HEK293 (cell line): Measurements from ENCODE around the gene CXorf58.
A peak's percentile ranks its signal among the peaks of the same experiment; 100 is the strongest.

ENCODE experiments used
- CTCF ChIA-PET: fragments of 350-600 bp; formaldehyde crosslinking; extraction: SDS; loops from one replicate; lab custom pipeline; 2021; ENCODE audit warnings: antibody characterized with exemption; lab: Yijun Ruan, JAX
- POLR2A ChIA-PET: fragments of 300-600 bp; formaldehyde crosslinking; extraction: SDS; loops from one replicate; lab custom pipeline; 2020; ENCODE audit warnings: antibody characterized with exemption, inconsistent platforms; lab: Yijun Ruan, JAX
- H3K27ac ChIP-seq: fragments of 200-500 bp; sonication (Bioruptor generic); 2 replicates; pipeline ENCODE4 v1.5.1; 2014; ENCODE audit warnings: low read depth, low read length, control low read depth, inconsistent platforms; ENCODE audit errors: extremely low read depth
- H3K36me3 ChIP-seq, 2 experiments: fragments of 200-500 bp in 1 of 2; sonication (Bioruptor generic) in 1 of 2; 1 replicate in 1 of 2; 2 replicates in 1 of 2; pipeline ENCODE4 v1.5.1; 2014 to 2017; ENCODE audit warnings: inconsistent platforms in 2 of 2, low read length in 2 of 2; ENCODE audit not compliant: control insufficient read depth in 2 of 2, insufficient read depth in 1 of 2
- H3K4me1 ChIP-seq: fragments of 200-500 bp; sonication (Bioruptor generic); 2 replicates; pipeline ENCODE4 v1.5.1; 2014; ENCODE audit warnings: mild to moderate bottlenecking, low read length, inconsistent platforms; ENCODE audit not compliant: control insufficient read depth, insufficient read depth
- H3K4me3 ChIP-seq: 2 replicates; pipeline ENCODE4 v1.5.1; 2011; ENCODE audit warnings: low read depth, mild to moderate bottlenecking, control low read depth, low read length, moderate library complexity
- H3K9me3 ChIP-seq: fragments of 200-500 bp; sonication (Bioruptor generic); 2 replicates; pipeline ENCODE4 v1.5.1; 2014; ENCODE audit warnings: low read depth, low read length, inconsistent platforms; ENCODE audit not compliant: control insufficient read depth, insufficient read depth
- GLI2 ChIP-seq: fragments of 450-650 bp; formaldehyde crosslinking; IDR thresholded peaks from 2 replicates; pipeline ENCODE4; 2017; ENCODE audit warnings: missing biosample characterization, missing genetic modification characterization, low read depth, borderline replicate concordance
- GLIS1 ChIP-seq: fragments of 450-650 bp; formaldehyde crosslinking; IDR thresholded peaks from 2 replicates; pipeline ENCODE4 v1.5.1; 2016; ENCODE audit warnings: missing biosample characterization, missing genetic modification characterization
- SALL2 ChIP-seq: fragments of 450-650 bp; formaldehyde crosslinking; IDR thresholded peaks from 2 replicates; pipeline ENCODE4 v1.5.0; 2017; ENCODE audit warnings: missing biosample characterization, mild to moderate bottlenecking, missing genetic modification characterization, borderline replicate concordance
- SP7 ChIP-seq: fragments of 450-650 bp; formaldehyde crosslinking; IDR thresholded peaks from 2 replicates; pipeline ENCODE4 v1.5.1; 2016; ENCODE audit warnings: missing biosample characterization, missing genetic modification characterization
- ZFP37 ChIP-seq: fragments of 450-650 bp; formaldehyde crosslinking; IDR thresholded peaks from 2 replicates; pipeline ENCODE4 v1.5.1; 2016; ENCODE audit warnings: missing biosample characterization, missing genetic modification characterization
- ZNF114 ChIP-seq: fragments of 450-650 bp; formaldehyde crosslinking; IDR thresholded peaks from 2 replicates; pipeline ENCODE4 v1.5.0; 2017; ENCODE audit warnings: missing biosample characterization, missing genetic modification characterization
- ZNF133 ChIP-seq: fragments of 450-650 bp; formaldehyde crosslinking; IDR thresholded peaks from 2 replicates; pipeline ENCODE4 v1.5.1; 2016; ENCODE audit warnings: missing biosample characterization, missing genetic modification characterization
- ZNF148 ChIP-seq: fragments of 450-650 bp; formaldehyde crosslinking; IDR thresholded peaks from 2 replicates; pipeline ENCODE4 v1.5.0; 2017; ENCODE audit warnings: missing biosample characterization, missing genetic modification characterization, borderline replicate concordance
- ZNF155 ChIP-seq: fragments of 450-650 bp; formaldehyde crosslinking; IDR thresholded peaks from 2 replicates; pipeline ENCODE4 v1.5.1; 2016; ENCODE audit warnings: missing biosample characterization, missing genetic modification characterization
- ZNF266 ChIP-seq: fragments of 450-650 bp; formaldehyde crosslinking; IDR thresholded peaks from 2 replicates; pipeline ENCODE4 v1.5.1; 2016; ENCODE audit warnings: missing biosample characterization, missing genetic modification characterization, low read depth
- ZNF302 ChIP-seq: fragments of 450-650 bp; formaldehyde crosslinking; IDR thresholded peaks from 2 replicates; pipeline ENCODE4 v1.5.1; 2016; ENCODE audit warnings: missing biosample characterization, missing genetic modification characterization, low read depth
- ZNF37A ChIP-seq: fragments of 450-650 bp; IDR thresholded peaks from 2 replicates; pipeline ENCODE4 v1.5.1; 2018; ENCODE audit warnings: missing biosample characterization, missing genetic modification characterization
- ZNF529 ChIP-seq: fragments of 450-650 bp; formaldehyde crosslinking; IDR thresholded peaks from 2 replicates; pipeline ENCODE4 v1.5.1; 2017; ENCODE audit warnings: missing genetic modification characterization, missing biosample characterization; ENCODE audit not compliant: insufficient replicate concordance
- ZNF548 ChIP-seq: fragments of 450-650 bp; formaldehyde crosslinking; IDR thresholded peaks from 2 replicates; pipeline ENCODE4 v1.5.1; 2016; ENCODE audit warnings: missing biosample characterization, missing genetic modification characterization
- ZNF610 ChIP-seq: fragments of 450-650 bp; formaldehyde crosslinking; IDR thresholded peaks from 2 replicates; pipeline ENCODE4 v1.5.1; 2016; ENCODE audit warnings: missing biosample characterization, missing genetic modification characterization, borderline replicate concordance
- ZNF626 ChIP-seq: fragments of 450-650 bp; sonication (Bioruptor Pico); formaldehyde crosslinking; IDR thresholded peaks from 2 replicates; pipeline ENCODE4 v1.5.1; 2018; ENCODE audit warnings: missing biosample characterization, missing genetic modification characterization, inconsistent platforms
- ZNF629 ChIP-seq: fragments of 450-650 bp; formaldehyde crosslinking; IDR thresholded peaks from 2 replicates; pipeline ENCODE4 v1.5.1; 2017; ENCODE audit warnings: missing biosample characterization, missing genetic modification characterization
- ZNF692 ChIP-seq: fragments of 450-650 bp; formaldehyde crosslinking; IDR thresholded peaks from 2 replicates; pipeline ENCODE4 v1.5.1; 2016; ENCODE audit warnings: missing biosample characterization, missing genetic modification characterization
- ZNF768 ChIP-seq: fragments of 450-650 bp; formaldehyde crosslinking; IDR thresholded peaks from 2 replicates; pipeline ENCODE4 v1.5.1; 2018; ENCODE audit warnings: missing biosample characterization, mild to moderate bottlenecking, missing genetic modification characterization
- ZSCAN5A ChIP-seq: fragments of 450-650 bp; formaldehyde crosslinking; IDR thresholded peaks from 2 replicates; pipeline ENCODE4 v1.5.1; 2016; ENCODE audit warnings: missing biosample characterization, missing genetic modification characterization
- TF ChIP-seq, protein P1 (sequence below): sonication (generic); formaldehyde crosslinking; IDR thresholded peaks from 2 replicates; pipeline ENCODE4 v1.8.1; 2022; ENCODE audit warnings: mild to moderate bottlenecking, moderate library complexity, missing genetic modification reagents
- TF ChIP-seq, protein P2 (sequence below): fragments of 450-650 bp; formaldehyde crosslinking; IDR thresholded peaks from 2 replicates; pipeline ENCODE4 v1.5.1; 2016; ENCODE audit warnings: missing biosample characterization, missing genetic modification characterization, borderline replicate concordance
- TF ChIP-seq, protein P3 (sequence below): fragments of 450-650 bp; formaldehyde crosslinking; IDR thresholded peaks from 2 replicates; pipeline ENCODE4 v1.5.1; 2016; ENCODE audit warnings: missing biosample characterization, missing genetic modification characterization
- TF ChIP-seq, protein P4 (sequence below): fragments of 450-650 bp; formaldehyde crosslinking; IDR thresholded peaks from 2 replicates; pipeline ENCODE4 v1.5.1; 2017; ENCODE audit warnings: missing biosample characterization, missing genetic modification characterization
- TF ChIP-seq, protein P5 (sequence below): fragments of 450-650 bp; formaldehyde crosslinking; IDR thresholded peaks from 2 replicates; pipeline ENCODE4 v1.5.1; 2016; ENCODE audit warnings: missing biosample characterization, missing genetic modification characterization

The CXorf58 gene

GRCh38 chrX:23944234-23944633 is 36.4 kb downstream of the CXorf58 start (continued):
- TF ChIP-seq GLI2 (peak; percentile 94), ZNF37A (tag by site-specific recombination) (no peak), ZNF155 (no peak), ZNF302 (tag by site-specific recombination) (no peak), ZFP37 (no peak), ZNF114 (tag by site-specific recombination) (no peak), GLIS1 (tag by site-specific recombination) (peak; percentile 25; the same call in 1 of the 2 replicates), SALL2 (no peak), ZSCAN5A (tag by site-specific recombination) (0 out of 2 replicates have a peak, but pooled peaks have one; percentile 27), ZNF148 (tag by site-specific recombination) (no peak), ZNF626 (tag by site-specific recombination) (no peak), ZNF610 (tag by site-specific recombination) (0 out of 2 replicates have a peak, but pooled peaks have one; percentile 57), ZNF768 (tag by site-specific recombination) (no peak), ZNF266 (no peak)
- TF ChIP-seq, protein P1, sequence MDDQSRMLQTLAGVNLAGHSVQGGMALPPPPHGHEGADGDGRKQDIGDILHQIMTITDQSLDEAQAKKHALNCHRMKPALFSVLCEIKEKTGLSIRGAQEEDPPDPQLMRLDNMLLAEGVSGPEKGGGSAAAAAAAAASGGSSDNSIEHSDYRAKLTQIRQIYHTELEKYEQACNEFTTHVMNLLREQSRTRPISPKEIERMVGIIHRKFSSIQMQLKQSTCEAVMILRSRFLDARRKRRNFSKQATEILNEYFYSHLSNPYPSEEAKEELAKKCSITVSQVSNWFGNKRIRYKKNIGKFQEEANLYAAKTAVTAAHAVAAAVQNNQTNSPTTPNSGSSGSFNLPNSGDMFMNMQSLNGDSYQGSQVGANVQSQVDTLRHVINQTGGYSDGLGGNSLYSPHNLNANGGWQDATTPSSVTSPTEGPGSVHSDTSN: no peak

GRCh38 chrX:23945206-23945605 is 37.4 kb downstream of the CXorf58 start:
- no peaks in the 10 kb centered on the region for H3K9me3 ChIP-seq
- CTCF ChIA-PET: interaction anchor here (1.6 kb wide), 1 partner anchor 12 kb away, joined by 3 read pairs; no protein-coding TSS in a partner anchor
- POLR2A ChIA-PET: no interaction called here
- TF ChIP-seq, protein P2, sequence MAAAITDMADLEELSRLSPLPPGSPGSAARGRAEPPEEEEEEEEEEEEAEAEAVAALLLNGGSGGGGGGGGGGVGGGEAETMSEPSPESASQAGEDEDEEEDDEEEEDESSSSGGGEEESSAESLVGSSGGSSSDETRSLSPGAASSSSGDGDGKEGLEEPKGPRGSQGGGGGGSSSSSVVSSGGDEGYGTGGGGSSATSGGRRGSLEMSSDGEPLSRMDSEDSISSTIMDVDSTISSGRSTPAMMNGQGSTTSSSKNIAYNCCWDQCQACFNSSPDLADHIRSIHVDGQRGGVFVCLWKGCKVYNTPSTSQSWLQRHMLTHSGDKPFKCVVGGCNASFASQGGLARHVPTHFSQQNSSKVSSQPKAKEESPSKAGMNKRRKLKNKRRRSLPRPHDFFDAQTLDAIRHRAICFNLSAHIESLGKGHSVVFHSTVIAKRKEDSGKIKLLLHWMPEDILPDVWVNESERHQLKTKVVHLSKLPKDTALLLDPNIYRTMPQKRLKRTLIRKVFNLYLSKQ: no peak
- TF ChIP-seq, protein P3, sequence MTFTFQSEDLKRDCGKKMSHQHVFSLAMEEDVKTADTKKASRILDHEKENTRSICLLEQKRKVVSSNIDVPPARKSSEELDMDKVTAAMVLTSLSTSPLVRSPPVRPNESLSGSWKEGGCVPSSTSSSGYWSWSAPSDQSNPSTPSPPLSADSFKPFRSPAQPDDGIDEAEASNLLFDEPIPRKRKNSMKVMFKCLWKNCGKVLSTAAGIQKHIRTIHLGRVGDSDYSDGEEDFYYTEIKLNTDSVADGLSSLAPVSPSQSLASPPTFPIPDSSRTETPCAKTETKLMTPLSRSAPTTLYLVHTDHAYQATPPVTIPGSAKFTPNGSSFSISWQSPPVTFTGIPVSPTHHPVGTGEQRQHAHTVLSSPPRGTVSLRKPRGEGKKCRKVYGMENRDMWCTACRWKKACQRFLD: no peak
- TF ChIP-seq ZNF133 (tag by site-specific recombination) (no peak), ZNF529 (tag by site-specific recombination) (no peak), ZNF548 (tag by site-specific recombination) (peak; percentile 100), SP7 (tag by site-specific recombination) (0 out of 2 replicates have a peak, but pooled peaks have one; percentile 10), ZNF692 (tag by site-specific recombination) (peak; percentile 61; the same call in 1 of the 2 replicates), ZNF629 (tag by site-specific recombination) (peak; percentile 73)
- TF ChIP-seq, protein P4, sequence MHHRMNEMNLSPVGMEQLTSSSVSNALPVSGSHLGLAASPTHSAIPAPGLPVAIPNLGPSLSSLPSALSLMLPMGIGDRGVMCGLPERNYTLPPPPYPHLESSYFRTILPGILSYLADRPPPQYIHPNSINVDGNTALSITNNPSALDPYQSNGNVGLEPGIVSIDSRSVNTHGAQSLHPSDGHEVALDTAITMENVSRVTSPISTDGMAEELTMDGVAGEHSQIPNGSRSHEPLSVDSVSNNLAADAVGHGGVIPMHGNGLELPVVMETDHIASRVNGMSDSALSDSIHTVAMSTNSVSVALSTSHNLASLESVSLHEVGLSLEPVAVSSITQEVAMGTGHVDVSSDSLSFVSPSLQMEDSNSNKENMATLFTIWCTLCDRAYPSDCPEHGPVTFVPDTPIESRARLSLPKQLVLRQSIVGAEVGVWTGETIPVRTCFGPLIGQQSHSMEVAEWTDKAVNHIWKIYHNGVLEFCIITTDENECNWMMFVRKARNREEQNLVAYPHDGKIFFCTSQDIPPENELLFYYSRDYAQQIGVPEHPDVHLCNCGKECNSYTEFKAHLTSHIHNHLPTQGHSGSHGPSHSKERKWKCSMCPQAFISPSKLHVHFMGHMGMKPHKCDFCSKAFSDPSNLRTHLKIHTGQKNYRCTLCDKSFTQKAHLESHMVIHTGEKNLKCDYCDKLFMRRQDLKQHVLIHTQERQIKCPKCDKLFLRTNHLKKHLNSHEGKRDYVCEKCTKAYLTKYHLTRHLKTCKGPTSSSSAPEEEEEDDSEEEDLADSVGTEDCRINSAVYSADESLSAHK (tag by site-specific recombination): peak; percentile 33; the same call in 1 of the 2 replicates
- TF ChIP-seq, protein P5, sequence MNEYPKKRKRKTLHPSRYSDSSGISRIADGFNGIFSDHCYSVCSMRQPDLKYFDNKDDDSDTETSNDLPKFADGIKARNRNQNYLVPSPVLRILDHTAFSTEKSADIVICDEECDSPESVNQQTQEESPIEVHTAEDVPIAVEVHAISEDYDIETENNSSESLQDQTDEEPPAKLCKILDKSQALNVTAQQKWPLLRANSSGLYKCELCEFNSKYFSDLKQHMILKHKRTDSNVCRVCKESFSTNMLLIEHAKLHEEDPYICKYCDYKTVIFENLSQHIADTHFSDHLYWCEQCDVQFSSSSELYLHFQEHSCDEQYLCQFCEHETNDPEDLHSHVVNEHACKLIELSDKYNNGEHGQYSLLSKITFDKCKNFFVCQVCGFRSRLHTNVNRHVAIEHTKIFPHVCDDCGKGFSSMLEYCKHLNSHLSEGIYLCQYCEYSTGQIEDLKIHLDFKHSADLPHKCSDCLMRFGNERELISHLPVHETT (tag by site-specific recombination): peak; percentile 76

More at GRCh38 chrX:23945206-23945605, 37.4 kb downstream of the CXorf58 start:
- no peak overlapping the region for H3K4me3 ChIP-seq
- H3K4me1 ChIP-seq: no peaks in the 10 kb centered on the region; the same call in 1 of the 2 replicates
- H3K36me3 ChIP-seq: no peaks in the 10 kb centered on the region
- H3K27ac ChIP-seq: peak overlapping the region; percentile 11; the same call in 1 of the 2 replicates
